ENCODE data around the gene ETS1.
A peak's percentile ranks its signal among the peaks of the same experiment; 100 is the strongest.

ETS1 gene

DNA sequence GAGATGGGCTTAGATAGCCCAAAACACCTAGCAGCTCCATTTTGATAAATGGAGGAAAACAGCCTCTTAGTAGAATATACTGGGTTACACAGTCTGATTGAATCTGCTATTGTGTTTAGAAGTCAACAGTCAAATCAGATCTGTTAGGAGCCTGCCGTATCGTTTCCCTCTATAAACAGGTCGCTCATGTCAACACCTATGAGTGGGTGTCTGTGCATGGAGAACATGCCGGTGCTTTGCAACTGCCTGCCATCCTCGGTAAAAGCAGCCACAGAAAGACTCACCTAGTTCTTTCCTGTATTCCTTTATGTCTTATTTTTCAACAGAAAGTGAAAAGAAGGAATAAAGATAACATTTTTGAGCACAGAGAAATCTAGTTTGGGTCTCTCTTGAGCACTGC is 99.4 kb downstream of the ETS1 start:
- TF ChIP-seq CTCF (IDR thresholded peaks at IDR 0.05; ENCODE audit: extremely low read depth, missing control alignments): no peak
- DNase-seq (ENCODE audit: low spot score): no peak

- no peak for DNase-seq (ENCODE audit: low spot score)
- TF ChIP-seq CTCF (IDR thresholded peaks at IDR 0.05; ENCODE audit: extremely low read depth, missing control alignments): no peak
These were observed 103.2 kb downstream of the ETS1 start for GRCh38 chr11:128484172-128484571.

DNA sequence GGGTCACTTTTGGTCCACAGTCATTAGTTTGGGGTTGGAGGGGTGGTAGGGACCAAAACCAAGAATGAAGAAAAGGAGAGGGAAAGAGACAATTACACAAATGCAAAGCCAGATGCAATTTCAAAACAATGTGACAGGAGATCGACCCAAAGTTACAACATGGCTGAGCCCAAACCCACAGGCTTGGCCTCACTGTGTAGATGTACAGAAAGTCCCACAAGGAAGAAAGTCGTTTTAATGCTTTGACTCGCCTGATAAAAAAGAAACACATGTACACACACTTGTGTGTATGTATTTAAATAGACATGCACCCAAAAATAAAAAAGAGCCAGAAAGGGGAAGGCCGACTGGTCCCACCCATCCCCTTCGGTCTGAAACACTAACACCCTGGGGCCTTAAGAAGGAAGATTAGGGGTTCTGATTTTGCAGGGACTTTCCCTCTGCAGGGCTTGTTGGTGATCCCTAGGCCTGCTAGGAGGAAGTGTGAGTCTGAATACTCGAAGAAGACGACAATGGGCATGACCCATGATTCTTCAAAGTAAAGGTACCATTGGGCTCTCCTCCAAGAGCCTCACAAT is 104.1 kb downstream of the ETS1 start:
- peak; percentile 56 for DNase-seq (ENCODE audit: low spot score)
- no peak for TF ChIP-seq CTCF (IDR thresholded peaks at IDR 0.05; ENCODE audit: extremely low read depth, missing control alignments)

DNA sequence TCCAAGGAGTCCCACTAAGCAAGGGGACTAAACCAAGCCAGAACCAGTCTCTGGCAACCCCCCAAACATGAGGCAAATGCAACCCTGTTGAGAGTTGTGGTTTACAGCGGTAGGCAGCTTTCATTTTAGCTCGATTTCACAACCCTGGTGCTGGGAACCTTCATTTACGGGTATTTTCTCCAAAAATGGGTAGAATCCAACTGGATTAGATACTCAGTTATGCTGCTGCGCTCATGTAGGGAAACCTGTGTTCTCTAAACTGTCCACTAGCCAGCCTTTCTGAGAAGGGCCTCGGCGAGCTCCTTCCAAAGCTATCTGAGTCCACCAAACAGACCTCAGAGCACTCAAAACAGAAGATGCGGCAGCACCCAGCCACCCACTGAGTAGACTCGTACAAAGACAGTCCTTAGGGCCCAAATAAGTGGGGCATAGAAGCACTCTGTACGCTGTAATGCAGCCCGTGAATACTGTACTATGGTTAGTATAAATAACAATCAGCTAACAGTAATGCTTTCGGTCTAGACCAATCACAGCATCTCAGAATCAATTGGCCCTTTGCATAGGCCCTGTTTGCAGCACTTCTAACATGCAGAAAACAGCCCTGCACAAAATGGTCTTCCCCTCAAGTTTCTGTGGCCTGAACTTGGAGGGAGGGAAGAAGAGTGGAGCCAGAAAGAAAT is 104.7 kb downstream of the ETS1 start:
- no peak for TF ChIP-seq CTCF (IDR thresholded peaks at IDR 0.05; ENCODE audit: extremely low read depth, missing control alignments)

DNA sequence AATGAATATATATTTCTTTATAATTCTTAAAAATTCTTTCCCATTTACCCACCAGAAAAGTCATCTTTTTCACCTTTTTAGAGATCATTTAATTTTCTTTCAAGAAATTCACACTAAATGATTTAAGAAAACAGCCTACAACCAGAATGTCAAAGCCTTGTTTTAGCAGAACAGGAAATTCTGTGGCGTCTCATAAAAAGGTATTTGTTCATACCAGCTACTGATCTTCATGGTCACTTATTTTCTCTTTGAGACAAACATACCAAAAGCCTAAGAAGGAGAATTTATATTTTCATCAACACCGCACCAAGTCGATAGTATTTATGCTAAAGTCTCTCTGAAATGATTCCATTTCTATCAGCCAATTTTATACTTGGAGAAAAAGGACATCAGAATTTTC is 105.3 kb downstream of the ETS1 start:
- no peak for DNase-seq (ENCODE audit: low spot score)
- no peak for TF ChIP-seq CTCF (IDR thresholded peaks at IDR 0.05; ENCODE audit: extremely low read depth, missing control alignments)

More for the DNA sequence above, 104.7 kb downstream of the ETS1 start:
- DNase-seq (ENCODE audit: low spot score): peak; percentile 32

- TF ChIP-seq CTCF (IDR thresholded peaks at IDR 0.05; ENCODE audit: extremely low read depth, missing control alignments): no peak
- no peak for DNase-seq (ENCODE audit: low spot score)
These were observed 106.2 kb downstream of the ETS1 start for GRCh38 chr11:128481135-128481534.

GRCh38 chr11:128480665-128481064 is 106.7 kb downstream of the ETS1 start:
- TF ChIP-seq CTCF (IDR thresholded peaks at IDR 0.05; ENCODE audit: extremely low read depth, missing control alignments): no peak

More at GRCh38 chr11:128480665-128481064, 106.7 kb downstream of the ETS1 start:
- DNase-seq (ENCODE audit: low spot score): no peak

All from GM20000 (cell line).